Fibroblast of skin of right biceps (primary cell): Measurements from ENCODE around the gene WDR19.

Source experiments
- DNase-seq: peaks from one replicate; pipeline ENCODE4 v3.0.0-alpha.2; 2013

The WDR19 gene

DNA sequence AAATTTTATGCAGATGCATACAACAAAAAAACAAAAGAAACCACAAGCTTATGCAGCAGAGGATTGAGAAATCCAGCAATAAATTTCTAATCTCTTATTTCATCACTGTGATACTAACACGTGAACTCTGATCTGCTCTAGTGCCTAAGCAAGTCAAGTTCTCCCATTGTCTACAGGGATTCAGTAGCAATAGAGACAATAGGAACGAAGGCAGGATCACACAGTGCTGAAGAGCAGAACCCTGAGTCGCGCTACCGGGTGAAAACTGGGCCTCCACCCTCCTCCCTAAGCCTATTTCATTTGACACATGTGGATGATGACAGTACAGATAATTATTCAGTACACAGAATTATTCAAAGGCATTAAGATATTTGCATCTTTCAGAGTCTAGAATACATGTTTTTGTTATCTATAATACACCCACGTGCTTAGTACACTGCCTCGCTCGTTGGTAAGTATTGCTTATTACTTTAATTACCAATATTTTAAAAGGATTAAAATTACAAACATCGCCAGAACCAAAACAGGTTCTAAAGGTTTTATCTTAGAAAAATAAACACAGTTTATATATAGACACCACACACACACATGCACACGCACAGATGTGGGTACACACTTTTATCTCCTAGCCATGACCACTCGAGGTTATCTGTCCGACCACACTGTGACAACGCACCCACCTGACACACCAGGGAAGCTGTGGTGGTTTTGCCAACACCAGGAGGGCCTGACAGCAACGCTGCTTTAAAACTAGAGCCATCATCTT is 123.8 kb downstream of the WDR19 start:
- DNase-seq: no peak

DNA sequence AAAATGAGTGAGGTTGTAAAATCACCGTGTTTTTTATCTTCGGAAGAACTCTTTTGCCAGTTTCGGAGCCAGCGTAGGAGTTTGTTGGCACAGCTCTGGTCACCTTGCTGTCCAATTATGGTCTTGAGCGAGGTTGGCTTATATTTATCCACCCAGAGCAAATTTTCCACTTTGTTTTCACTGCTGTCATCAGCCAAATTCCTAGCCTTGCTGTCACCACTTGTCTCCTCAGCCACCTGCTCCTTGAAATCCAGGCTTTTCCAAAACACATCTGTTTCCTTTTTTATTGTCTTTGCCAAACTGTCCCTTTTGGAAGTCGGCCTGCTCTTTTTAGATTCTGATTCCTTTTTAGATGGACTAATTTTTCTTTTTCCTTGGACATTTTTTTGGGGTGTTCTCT is 126.3 kb downstream of the WDR19 start:
- no peak for DNase-seq

GRCh38 chr4:39312816-39313215 is 130.5 kb downstream of the WDR19 start:
- DNase-seq: no peak

DNA sequence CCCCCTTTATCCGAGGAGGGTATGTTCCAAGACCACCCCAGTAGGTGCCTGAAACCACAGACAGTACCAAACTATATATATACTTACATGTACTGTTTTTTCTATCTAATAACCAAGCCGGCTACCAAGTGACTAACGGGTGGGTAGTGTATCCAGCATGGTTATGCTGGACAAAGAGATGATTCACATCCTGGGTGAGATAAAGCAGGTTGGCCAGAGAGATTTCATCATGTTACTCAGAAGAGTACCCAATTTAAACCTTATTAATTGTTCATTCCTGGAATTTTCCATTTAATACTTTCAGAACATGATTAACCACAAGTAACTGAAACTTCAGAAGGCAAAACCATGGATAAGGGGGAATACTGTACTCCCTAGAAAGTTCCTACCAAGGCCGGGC is 137.3 kb downstream of the WDR19 start:
- DNase-seq: peak; percentile 83

DNA sequence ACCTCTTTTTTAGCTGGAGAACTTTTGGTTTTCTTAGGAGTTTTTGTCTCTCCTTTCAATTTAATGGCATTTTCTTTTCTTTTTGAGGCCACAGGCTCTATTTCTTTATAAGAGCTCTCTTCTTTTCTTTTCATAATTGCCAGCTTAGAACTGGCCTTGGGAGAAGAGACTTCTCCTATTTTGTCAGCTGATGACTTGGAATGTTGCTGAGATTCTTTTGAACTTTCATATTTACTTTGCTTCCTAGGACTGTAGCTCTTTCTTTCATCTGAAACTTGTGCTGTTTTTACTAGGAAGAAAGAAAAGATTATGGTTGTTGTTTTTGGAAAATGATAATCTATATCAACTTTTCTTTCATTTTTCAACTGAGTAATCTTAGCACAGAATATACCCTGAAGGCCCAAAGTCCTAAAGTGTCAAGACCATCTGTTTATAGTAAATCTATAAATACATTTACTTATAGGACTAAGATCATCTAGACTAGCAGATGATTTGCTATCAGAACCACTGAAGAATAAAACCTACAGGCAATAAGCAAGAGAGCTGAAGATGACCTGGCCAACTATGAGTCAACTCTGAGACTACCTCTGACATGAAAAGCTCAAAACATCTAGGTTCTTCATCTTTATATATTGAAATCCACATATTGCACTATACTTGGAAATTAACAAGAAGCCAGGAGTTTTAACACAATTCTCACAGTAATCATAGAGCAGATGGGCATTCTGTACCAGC is 138.2 kb downstream of the WDR19 start:
- peak; percentile 9 for DNase-seq

DNA sequence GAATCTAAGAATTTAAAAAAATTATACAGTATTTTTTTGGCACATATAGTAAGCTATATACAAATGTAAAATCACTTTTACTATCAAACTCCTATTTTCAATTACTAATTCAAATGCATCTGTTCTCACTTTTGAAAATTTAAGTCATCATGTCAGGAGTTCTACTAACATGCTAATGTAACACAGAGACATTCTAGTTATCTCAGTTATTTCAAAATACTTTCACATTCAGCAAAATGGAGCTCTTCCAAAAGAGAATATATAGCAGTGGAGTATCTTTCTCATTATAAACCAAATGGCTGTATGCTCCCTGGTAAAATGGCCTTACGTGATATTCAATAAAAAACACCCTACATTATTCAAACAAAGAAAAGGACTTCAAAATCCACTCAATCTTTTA is 141.5 kb downstream of the WDR19 start:
- no peak for DNase-seq

GRCh38 chr4:39324446-39324845 is 142.1 kb downstream of the WDR19 start:
- DNase-seq: no peak

DNA sequence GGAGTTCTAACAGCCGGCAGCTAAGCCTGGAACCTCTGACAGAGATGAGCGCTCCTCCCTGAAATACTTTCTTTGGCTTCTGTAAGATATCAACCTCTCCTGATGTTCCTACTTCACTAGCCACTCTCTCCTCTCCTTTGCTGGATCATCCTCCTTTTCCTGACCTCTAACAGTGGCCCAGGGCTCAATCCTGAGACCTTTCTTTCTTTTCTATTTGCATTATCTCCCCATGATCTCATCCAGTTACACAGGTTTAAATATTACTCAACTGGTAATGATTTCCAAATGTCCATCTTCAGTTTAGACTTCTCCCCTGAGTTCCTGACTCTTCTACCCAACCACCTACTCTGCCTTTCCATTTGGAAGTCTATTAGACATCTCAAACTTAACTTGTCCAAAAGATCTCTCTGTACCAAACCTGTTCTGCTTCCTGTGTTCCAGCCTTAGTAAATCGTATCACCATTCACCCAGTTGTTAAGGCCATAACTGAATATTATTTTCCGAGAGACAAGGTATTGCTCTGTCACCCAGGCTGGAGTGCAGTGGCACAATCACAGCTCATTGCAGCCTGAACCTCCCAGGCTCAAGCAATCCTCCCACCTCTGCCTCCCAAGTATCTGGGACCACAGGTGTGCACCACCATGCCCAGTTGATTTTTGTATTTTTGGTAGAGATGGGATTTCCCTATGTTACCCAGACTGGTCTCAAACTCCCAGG is 142.7 kb downstream of the WDR19 start:
- DNase-seq: no peak

GRCh38 chr4:39326468-39326977 is 144.2 kb downstream of the WDR19 start:
- DNase-seq: no peak

GRCh38 chr4:39330353-39330752 is 148.0 kb downstream of the WDR19 start:
- DNase-seq: no peak

DNA sequence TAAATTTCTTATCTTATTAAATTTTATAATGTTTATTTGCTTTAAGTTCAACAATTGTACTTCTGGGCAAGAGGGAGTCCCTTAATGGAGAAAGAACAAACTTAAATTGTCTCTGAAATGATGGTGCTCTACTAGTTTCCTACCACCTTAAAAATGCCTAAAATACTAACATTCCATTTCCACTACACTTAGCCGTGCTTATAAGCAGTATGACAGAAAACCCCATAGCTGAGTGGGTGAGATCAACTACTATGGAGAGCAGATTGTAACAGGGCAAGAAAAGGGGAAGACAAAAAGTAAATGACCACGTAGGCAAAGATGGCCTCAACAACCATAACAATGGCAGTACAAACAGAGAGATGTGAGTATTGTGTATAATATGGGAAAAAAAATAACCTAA is 148.9 kb downstream of the WDR19 start:
- DNase-seq: peak; percentile 4
